HEK293 (cell line): ENCODE measurements around the gene ESR2.

Experiments used
- CTCF ChIA-PET: fragments of 350-600 bp; formaldehyde crosslinking; extraction: SDS; loops from one replicate; lab custom pipeline; 2021; ENCODE audit warnings: antibody characterized with exemption; lab: Yijun Ruan, JAX
- POLR2A ChIA-PET: fragments of 300-600 bp; formaldehyde crosslinking; extraction: SDS; loops from one replicate; lab custom pipeline; 2020; ENCODE audit warnings: antibody characterized with exemption, inconsistent platforms; lab: Yijun Ruan, JAX
- H3K27ac ChIP-seq: fragments of 200-500 bp; sonication (Bioruptor generic); 2 replicates; pipeline ENCODE4 v1.5.1; 2014; ENCODE audit warnings: low read depth, low read length, control low read depth, inconsistent platforms; ENCODE audit errors: extremely low read depth
- H3K36me3 ChIP-seq, 2 experiments: fragments of 200-500 bp in 1 of 2; sonication (Bioruptor generic) in 1 of 2; 1 replicate in 1 of 2; 2 replicates in 1 of 2; pipeline ENCODE4 v1.5.1; 2014 to 2017; ENCODE audit warnings: inconsistent platforms in 2 of 2, low read length in 2 of 2; ENCODE audit not compliant: control insufficient read depth in 2 of 2, insufficient read depth in 1 of 2
- H3K4me1 ChIP-seq: fragments of 200-500 bp; sonication (Bioruptor generic); 2 replicates; pipeline ENCODE4 v1.5.1; 2014; ENCODE audit warnings: mild to moderate bottlenecking, low read length, inconsistent platforms; ENCODE audit not compliant: control insufficient read depth, insufficient read depth
- H3K4me3 ChIP-seq: 2 replicates; pipeline ENCODE4 v1.5.1; 2011; ENCODE audit warnings: low read depth, mild to moderate bottlenecking, control low read depth, low read length, moderate library complexity
- H3K9me3 ChIP-seq: fragments of 200-500 bp; sonication (Bioruptor generic); 2 replicates; pipeline ENCODE4 v1.5.1; 2014; ENCODE audit warnings: low read depth, low read length, inconsistent platforms; ENCODE audit not compliant: control insufficient read depth, insufficient read depth
- BCL6B ChIP-seq: fragments of 450-650 bp; formaldehyde crosslinking; IDR thresholded peaks from 2 replicates; pipeline ENCODE4 v1.5.1; 2017; ENCODE audit warnings: missing biosample characterization, missing genetic modification characterization
- EGR2 ChIP-seq: fragments of 450-650 bp; formaldehyde crosslinking; IDR thresholded peaks from 2 replicates; pipeline ENCODE4 v1.5.1; 2016; ENCODE audit warnings: low read depth, missing biosample characterization, missing genetic modification characterization
- GLI2 ChIP-seq: fragments of 450-650 bp; formaldehyde crosslinking; IDR thresholded peaks from 2 replicates; pipeline ENCODE4; 2017; ENCODE audit warnings: missing biosample characterization, missing genetic modification characterization, low read depth, borderline replicate concordance
- KLF1 ChIP-seq: fragments of 450-650 bp; formaldehyde crosslinking; IDR thresholded peaks from 2 replicates; pipeline ENCODE4 v1.5.1; 2016; ENCODE audit warnings: missing biosample characterization, missing genetic modification characterization
- MEIS1 ChIP-seq: sonication (generic); formaldehyde crosslinking; IDR thresholded peaks from 2 replicates; pipeline ENCODE4 v1.8.1; 2022; ENCODE audit warnings: missing genetic modification reagents, mild to moderate bottlenecking, borderline replicate concordance
- MYNN ChIP-seq: fragments of 450-650 bp; formaldehyde crosslinking; IDR thresholded peaks from 2 replicates; pipeline ENCODE4 v1.5.1; 2016; ENCODE audit warnings: missing biosample characterization, missing genetic modification characterization, borderline replicate concordance
- PATZ1 ChIP-seq: fragments of 450-650 bp; formaldehyde crosslinking; IDR thresholded peaks from 2 replicates; pipeline ENCODE4 v1.5.1; 2016; ENCODE audit warnings: missing biosample characterization, missing genetic modification characterization
- PRDM1 ChIP-seq: fragments of 450-650 bp; formaldehyde crosslinking; IDR thresholded peaks from 2 replicates; pipeline ENCODE4; 2016; ENCODE audit warnings: missing biosample characterization, missing genetic modification characterization
- REPIN1 ChIP-seq: fragments of 450-650 bp; formaldehyde crosslinking; IDR thresholded peaks from 2 replicates; pipeline ENCODE4 v1.5.1; 2017; ENCODE audit warnings: missing biosample characterization, missing genetic modification characterization, low read depth
- TRIM28 ChIP-seq: IDR thresholded peaks from 2 replicates; pipeline ENCODE4 v1.6.1; 2011; ENCODE audit warnings: low read length, control low read depth, borderline replicate concordance
- ZNF114 ChIP-seq: fragments of 450-650 bp; formaldehyde crosslinking; IDR thresholded peaks from 2 replicates; pipeline ENCODE4 v1.5.0; 2017; ENCODE audit warnings: missing biosample characterization, missing genetic modification characterization
- ZNF223 ChIP-seq: fragments of 450-650 bp; formaldehyde crosslinking; IDR thresholded peaks from 2 replicates; pipeline ENCODE4 v1.5.1; 2016; ENCODE audit warnings: missing biosample characterization, missing genetic modification characterization
- ZNF239 ChIP-seq: fragments of 450-650 bp; formaldehyde crosslinking; IDR thresholded peaks from 2 replicates; pipeline ENCODE4 v1.5.1; 2016; ENCODE audit warnings: missing biosample characterization, missing genetic modification characterization
- ZNF366 ChIP-seq: fragments of 450-650 bp; formaldehyde crosslinking; conservative IDR thresholded peaks from 2 replicates; pipeline ENCODE4 v1.5.1; 2016; ENCODE audit warnings: missing biosample characterization, missing genetic modification characterization
- ZNF416 ChIP-seq: fragments of 450-650 bp; formaldehyde crosslinking; IDR thresholded peaks from 2 replicates; pipeline ENCODE4 v1.5.1; 2016; ENCODE audit warnings: missing biosample characterization, missing genetic modification characterization
- ZNF449 ChIP-seq: fragments of 450-650 bp; formaldehyde crosslinking; IDR thresholded peaks from 2 replicates; pipeline ENCODE4 v1.5.1; 2017; ENCODE audit warnings: missing biosample characterization, mild to moderate bottlenecking, missing genetic modification characterization, moderate library complexity
- ZNF544 ChIP-seq: fragments of 450-650 bp; formaldehyde crosslinking; IDR thresholded peaks from 2 replicates; pipeline ENCODE4 v1.5.0; 2017; ENCODE audit warnings: missing biosample characterization, missing genetic modification characterization
- ZNF549 ChIP-seq: fragments of 450-650 bp; IDR thresholded peaks from 2 replicates; pipeline ENCODE4 v1.5.1; 2018; ENCODE audit warnings: missing biosample characterization, missing genetic modification characterization, mild to moderate bottlenecking, inconsistent platforms, moderate library complexity
- ZNF596 ChIP-seq: fragments of 450-650 bp; IDR thresholded peaks from 2 replicates; pipeline ENCODE4 v1.5.0; 2018; ENCODE audit warnings: missing biosample characterization, mild to moderate bottlenecking, missing genetic modification characterization, moderate library complexity
- ZNF629 ChIP-seq: fragments of 450-650 bp; formaldehyde crosslinking; IDR thresholded peaks from 2 replicates; pipeline ENCODE4 v1.5.1; 2017; ENCODE audit warnings: missing biosample characterization, missing genetic modification characterization
- ZNF837 ChIP-seq: fragments of 450-650 bp; formaldehyde crosslinking; IDR thresholded peaks from 2 replicates; pipeline ENCODE4 v1.5.1; 2016; ENCODE audit warnings: missing biosample characterization, missing genetic modification characterization

Gene ESR2

DNA sequence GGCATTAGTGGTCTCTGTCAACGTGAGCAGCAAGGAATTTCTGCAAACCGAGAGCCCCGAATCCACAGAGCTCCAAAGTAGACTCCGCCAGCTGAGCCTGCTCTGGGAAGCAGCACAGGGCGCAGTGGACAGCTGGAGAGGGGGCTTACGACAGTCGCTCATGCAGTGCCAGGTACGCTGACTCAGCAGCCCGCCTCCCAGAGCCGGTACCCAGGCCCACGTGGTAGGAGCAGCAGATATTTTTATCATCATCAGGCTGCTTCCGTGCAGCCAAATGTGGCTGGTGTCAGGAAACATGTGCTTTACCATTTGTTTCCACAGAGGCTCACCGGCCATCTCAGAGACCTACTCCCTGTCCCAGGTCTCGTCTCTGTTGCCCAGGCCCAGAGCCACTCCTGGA, 73.7 kb downstream of the ESR2 start:
- TF ChIP-seq ZNF114, result no peak
- no peak for TF ChIP-seq TRIM28
- no peak for TF ChIP-seq ZNF449 (tag by site-specific recombination)
- TF ChIP-seq ZNF366 (tag by site-specific recombination), result no peak
- no peak for TF ChIP-seq KLF1
- no peak for TF ChIP-seq ZNF544 (tag by site-specific recombination)
- TF ChIP-seq PRDM1 (tag by site-specific recombination), result no peak
- TF ChIP-seq MYNN (tag by site-specific recombination), result no peak
- no peak for TF ChIP-seq ZNF549
- TF ChIP-seq REPIN1 (tag by site-specific recombination), result no peak
- no peak for TF ChIP-seq EGR2
- TF ChIP-seq MEIS1, result no peak
- H3K27ac ChIP-seq, result no peak overlapping the region
- H3K9me3 ChIP-seq, result no peaks in the 10 kb centered on the region
- ChIA-PET POLR2A (no interaction called here), CTCF (no interaction called here)
- no peak overlapping the region for H3K4me3 ChIP-seq
- H3K36me3 ChIP-seq, result peaks cover 3 to 82% of the 10 kb centered on the region in 2 experiments
- H3K4me1 ChIP-seq, result no peaks in the 10 kb centered on the region

- Histone ChIP-seq H3K4me3 (no peak overlapping the region), H3K4me1 (no peaks in the 10 kb centered on the region), H3K27ac (no peak overlapping the region), H3K9me3 (no peaks in the 10 kb centered on the region), H3K36me3 (peaks cover 3 to 82% of the 10 kb centered on the region in 2 experiments)
- CTCF ChIA-PET, result no interaction called here
- TF ChIP-seq ZNF629 (tag by site-specific recombination), result no peak
- no peak for TF ChIP-seq ZNF239
- TF ChIP-seq PATZ1, result no peak
- no peak for TF ChIP-seq ZNF837 (tag by site-specific recombination)
- no peak for TF ChIP-seq GLI2
- POLR2A ChIA-PET, result no interaction called here
These were observed 74.1 kb downstream of the ESR2 start for GRCh38 chr14:64220056-64220455.

- POLR2A ChIA-PET, result interaction anchor here (0.7 kb wide), 1 partner anchor 25 kb away, joined by 3 read pairs; no protein-coding TSS in a partner anchor
- H3K4me3 ChIP-seq, result no peak overlapping the region
- H3K9me3 ChIP-seq, result no peaks in the 10 kb centered on the region
- CTCF ChIA-PET, result interaction anchor here (0.7 kb wide), 1 partner anchor 39 kb away, joined by 3 read pairs; no protein-coding TSS in a partner anchor
- H3K27ac ChIP-seq, result no peak overlapping the region
- no peaks in the 10 kb centered on the region for H3K4me1 ChIP-seq
- TF ChIP-seq ZNF596 (no peak), BCL6B (tag by site-specific recombination) (no peak), ZNF223 (tag by site-specific recombination) (no peak), ZNF416 (tag by site-specific recombination) (no peak)
- peaks cover 3 to 80% of the 10 kb centered on the region in 2 experiments for H3K36me3 ChIP-seq
These were observed 75.6 kb downstream of the ESR2 start for GRCh38 chr14:64218344-64219240.
